HUDEP-2 (cell line): Measurements from ENCODE around the gene DIAPH1.

Experiments used
- DNase-seq, 76 experiments: peaks; one replicate each; lab custom pipeline; 2025; ENCODE audit not compliant: unreplicated experiment in 76 of 76; lab: John Stamatoyannopoulos, UW

Gene DIAPH1

GRCh38 chr5:141524604-141525597 lies 93.9 kb downstream of the DIAPH1 start:
- DNase-seq: peak in 60 of 76 experiments; percentile 3 to 70 (median 35)

- DNase-seq: no peak
These were observed 94.8 kb downstream of the DIAPH1 start for GRCh38 chr5:141523991-141524390.

- DNase-seq: no peak
These were observed 96.5 kb downstream of the DIAPH1 start for GRCh38 chr5:141522301-141522700.

- DNase-seq: peak in 29 of 76 experiments; percentile 3 to 62 (median 26)
These were observed 97.5 kb downstream of the DIAPH1 start for GRCh38 chr5:141521244-141521781.

- no peak for DNase-seq
These were observed 98.9 kb downstream of the DIAPH1 start for GRCh38 chr5:141519605-141520565.

- no peak for DNase-seq
These were observed 100.2 kb downstream of the DIAPH1 start for GRCh38 chr5:141518618-141519015.

- no peak for DNase-seq
These were observed 100.8 kb downstream of the DIAPH1 start for GRCh38 chr5:141517880-141518617.

GRCh38 chr5:141517312-141517711 lies 101.5 kb downstream of the DIAPH1 start:
- no peak for DNase-seq

- DNase-seq: no peak
These were observed 102.2 kb downstream of the DIAPH1 start for GRCh38 chr5:141516672-141517025.

GRCh38 chr5:141515946-141516671 lies 102.7 kb downstream of the DIAPH1 start:
- DNase-seq: no peak

GRCh38 chr5:141515141-141515540 lies 103.7 kb downstream of the DIAPH1 start:
- no peak for DNase-seq

GRCh38 chr5:141514330-141515133 lies 104.3 kb downstream of the DIAPH1 start:
- no peak for DNase-seq

- DNase-seq: no peak
These were observed 105.0 kb downstream of the DIAPH1 start for GRCh38 chr5:141513627-141514329.

- DNase-seq: no peak
These were observed 105.7 kb downstream of the DIAPH1 start for GRCh38 chr5:141512911-141513626.

GRCh38 chr5:141512390-141512910 lies 106.3 kb downstream of the DIAPH1 start:
- DNase-seq: peak in 63 of 76 experiments; percentile 3 to 72 (median 42)

- no peak for DNase-seq
These were observed 107.0 kb downstream of the DIAPH1 start for GRCh38 chr5:141511771-141512325.
